C4-2B (cell line): Measurements from ENCODE around the gene CDKN1C.

Experiments
- ZFX ChIP-seq: fragments of 450-650 bp; IDR thresholded peaks from 2 replicates; pipeline ENCODE4 v1.6.1; 2017
- TF ChIP-seq, protein P1 (sequence below): fragments of 450-650 bp; conservative IDR thresholded peaks from 2 replicates; pipeline ENCODE4 v1.5.1; 2017; ENCODE audit warnings: mild to moderate bottlenecking

DNA sequence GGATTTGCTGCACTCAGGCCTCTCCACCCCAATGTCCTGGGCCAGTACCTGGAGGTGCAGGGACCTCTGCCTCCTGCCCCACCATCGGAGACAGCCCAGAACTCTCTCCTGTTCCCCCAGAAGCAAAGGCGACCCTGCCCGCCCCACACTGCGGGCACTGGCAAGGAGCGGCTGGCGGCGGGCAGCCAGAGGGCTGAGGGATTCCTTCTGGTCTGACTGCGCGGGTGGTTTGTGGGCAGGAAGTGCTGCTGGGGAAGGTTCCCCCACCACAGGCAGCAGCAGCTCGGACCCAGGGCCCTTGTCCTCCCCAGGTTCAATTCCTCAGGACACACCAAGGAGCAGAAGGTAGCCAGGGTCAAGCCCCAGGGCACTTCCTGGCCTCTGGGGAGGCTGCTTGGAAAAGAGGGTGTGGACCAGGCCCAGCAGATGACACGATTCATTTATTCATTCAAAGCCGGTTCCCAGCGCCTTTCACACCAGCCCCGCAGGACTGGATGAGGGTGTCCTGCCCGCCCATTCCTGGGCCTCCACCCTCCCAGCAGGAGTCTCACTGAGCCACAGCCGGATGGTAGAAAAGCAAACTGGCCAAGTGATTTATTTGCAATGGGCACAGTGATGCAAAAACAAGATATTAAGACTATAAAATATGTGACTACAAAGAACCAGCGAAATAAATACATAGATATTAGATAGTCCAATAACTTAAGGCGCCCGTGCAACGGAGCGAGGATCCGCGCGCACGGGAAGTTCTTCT, 42.5 kb upstream of the CDKN1C start:
- TF ChIP-seq, protein P1, sequence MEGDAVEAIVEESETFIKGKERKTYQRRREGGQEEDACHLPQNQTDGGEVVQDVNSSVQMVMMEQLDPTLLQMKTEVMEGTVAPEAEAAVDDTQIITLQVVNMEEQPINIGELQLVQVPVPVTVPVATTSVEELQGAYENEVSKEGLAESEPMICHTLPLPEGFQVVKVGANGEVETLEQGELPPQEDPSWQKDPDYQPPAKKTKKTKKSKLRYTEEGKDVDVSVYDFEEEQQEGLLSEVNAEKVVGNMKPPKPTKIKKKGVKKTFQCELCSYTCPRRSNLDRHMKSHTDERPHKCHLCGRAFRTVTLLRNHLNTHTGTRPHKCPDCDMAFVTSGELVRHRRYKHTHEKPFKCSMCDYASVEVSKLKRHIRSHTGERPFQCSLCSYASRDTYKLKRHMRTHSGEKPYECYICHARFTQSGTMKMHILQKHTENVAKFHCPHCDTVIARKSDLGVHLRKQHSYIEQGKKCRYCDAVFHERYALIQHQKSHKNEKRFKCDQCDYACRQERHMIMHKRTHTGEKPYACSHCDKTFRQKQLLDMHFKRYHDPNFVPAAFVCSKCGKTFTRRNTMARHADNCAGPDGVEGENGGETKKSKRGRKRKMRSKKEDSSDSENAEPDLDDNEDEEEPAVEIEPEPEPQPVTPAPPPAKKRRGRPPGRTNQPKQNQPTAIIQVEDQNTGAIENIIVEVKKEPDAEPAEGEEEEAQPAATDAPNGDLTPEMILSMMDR: no peak
- no peak for TF ChIP-seq ZFX
